ENCODE data around the gene CES5A.
"Not testable (repeated sequence)": the region's sequence is repeated elsewhere in the genome, so short reads cannot be mapped to it uniquely, and the experiment has no call there.

- not testable (repeated sequence) for TF ChIP-seq POLR2A (IDR thresholded peaks at IDR 0.05; ENCODE audit: low read length); GATA1 (IDR thresholded peaks at IDR 0.05; ENCODE audit: low read depth, low read length)
Observed at GRCh38 chr16:55913121-55913520, 37.9 kb upstream of the CES5A start.
